ENCODE results near the gene HOXA4. TPM values are rescaled to one million over a fixed set of nuclear protein-coding genes. Genes with fewer than 3 reads are reported as not detected.

HOXA4 gene
- polyA plus RNA-seq, 1 donor (not counting 4 experiments of a cell fraction or from before 2014, with no cell fraction given) = 1.5 TPM

DNA sequence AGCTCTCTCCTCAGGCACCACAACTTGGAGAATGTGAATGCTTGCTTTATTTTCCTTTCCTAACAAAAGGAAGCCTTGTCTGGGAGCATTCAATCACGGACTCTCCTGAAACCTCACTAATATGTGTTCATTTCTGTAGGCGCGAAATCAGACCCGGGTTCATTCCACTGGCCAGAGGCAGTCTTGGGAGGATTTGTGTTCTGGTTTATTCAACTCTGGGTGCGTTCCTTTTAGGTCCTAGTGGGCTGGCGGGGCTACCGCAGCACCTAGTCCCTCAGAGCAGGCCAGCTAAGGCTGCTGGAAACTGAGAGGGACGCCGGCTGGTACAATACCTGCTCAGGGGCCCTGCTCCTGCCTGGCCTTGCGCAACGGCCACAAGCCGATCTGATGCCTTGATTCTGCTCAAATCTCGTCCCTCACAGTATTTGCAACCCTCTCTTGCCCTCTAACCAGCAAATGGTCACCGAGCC is 7.5 kb downstream of the HOXA4 start:
- H3K4me3 ChIP-seq (ENCODE audit: control insufficient read depth in 2 of 3, extremely low read depth in 1 of 3, insufficient read depth in 2 of 3, low read depth in 1 of 3, low read length in 3 of 3) = no peak overlapping the region
- no peak for FAIRE-seq
- DNase-seq (ENCODE audit: low read depth, low spot score) = no peak
- H3K9me3 ChIP-seq (ENCODE audit: control insufficient read depth, low read depth, low read length) = no peaks in the 10 kb centered on the region
- H3K27me3 ChIP-seq (ENCODE audit: control insufficient read depth, extremely low read depth, insufficient read depth, low read length) = no peaks in the 10 kb centered on the region
- no peaks in the 10 kb centered on the region for H3K4me1 ChIP-seq (ENCODE audit: control insufficient read depth, extremely low read depth, insufficient read depth, low read length)
- H3K9me1 ChIP-seq (ENCODE audit: control insufficient read depth, extremely low read depth, insufficient read depth, low read length) = no peaks in the 10 kb centered on the region
- no peak overlapping the region for H3K27ac ChIP-seq (ENCODE audit: control insufficient read depth, insufficient read depth, low read length)
- TF ChIP-seq, protein P1, sequence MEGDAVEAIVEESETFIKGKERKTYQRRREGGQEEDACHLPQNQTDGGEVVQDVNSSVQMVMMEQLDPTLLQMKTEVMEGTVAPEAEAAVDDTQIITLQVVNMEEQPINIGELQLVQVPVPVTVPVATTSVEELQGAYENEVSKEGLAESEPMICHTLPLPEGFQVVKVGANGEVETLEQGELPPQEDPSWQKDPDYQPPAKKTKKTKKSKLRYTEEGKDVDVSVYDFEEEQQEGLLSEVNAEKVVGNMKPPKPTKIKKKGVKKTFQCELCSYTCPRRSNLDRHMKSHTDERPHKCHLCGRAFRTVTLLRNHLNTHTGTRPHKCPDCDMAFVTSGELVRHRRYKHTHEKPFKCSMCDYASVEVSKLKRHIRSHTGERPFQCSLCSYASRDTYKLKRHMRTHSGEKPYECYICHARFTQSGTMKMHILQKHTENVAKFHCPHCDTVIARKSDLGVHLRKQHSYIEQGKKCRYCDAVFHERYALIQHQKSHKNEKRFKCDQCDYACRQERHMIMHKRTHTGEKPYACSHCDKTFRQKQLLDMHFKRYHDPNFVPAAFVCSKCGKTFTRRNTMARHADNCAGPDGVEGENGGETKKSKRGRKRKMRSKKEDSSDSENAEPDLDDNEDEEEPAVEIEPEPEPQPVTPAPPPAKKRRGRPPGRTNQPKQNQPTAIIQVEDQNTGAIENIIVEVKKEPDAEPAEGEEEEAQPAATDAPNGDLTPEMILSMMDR (optimal IDR thresholded peaks at IDR 0.05 in 1 of 3, IDR thresholded peaks at IDR 0.05 in 1 of 3, conservative IDR thresholded peaks at IDR 0.05 in 1 of 3; ENCODE audit: extremely low read depth in 1 of 3, insufficient read depth in 2 of 3, low read length in 3 of 3) = no peak
- no peak for TF ChIP-seq EZH2 (IDR thresholded peaks at IDR 0.05; ENCODE audit: low read length)
- no peaks in the 10 kb centered on the region for H4K20me1 ChIP-seq (ENCODE audit: control insufficient read depth, extremely low read depth, insufficient read depth, low read length)
- dilution Hi-C loops (cut with MboI; ENCODE audit: extremely low pct_ligation_motif_present, low sequenced_read_pairs) = no loop called here
- peak overlapping the region; percentile 42 for H3K9ac ChIP-seq (ENCODE audit: control insufficient read depth, extremely low read depth, insufficient read depth, low read length)
- H3K79me2 ChIP-seq (ENCODE audit: control insufficient read depth, insufficient read depth, low read length) = no peaks in the 10 kb centered on the region
- H3K36me3 ChIP-seq (ENCODE audit: control insufficient read depth in 2 of 2, extremely low read depth in 1 of 2, insufficient read depth in 2 of 2, low read length in 2 of 2) = peaks cover 0 to 4% of the 10 kb centered on the region in 2 experiments
- no peak overlapping the region for H2AFZ ChIP-seq (ENCODE audit: control insufficient read depth, low read length)
- H3K4me2 ChIP-seq (ENCODE audit: control insufficient read depth, extremely low read depth, insufficient read depth, low read depth, low read length) = peak overlapping the region; percentile 38

GRCh38 chr7:27122077-27122910 is 8.3 kb downstream of the HOXA4 start:
- DNase-seq (ENCODE audit: low read depth, low spot score) (no peak), FAIRE-seq (no peak)
- Histone ChIP-seq H3K9me1 (ENCODE audit: control insufficient read depth, extremely low read depth, insufficient read depth, low read length) (no peaks in the 10 kb centered on the region), H3K79me2 (ENCODE audit: control insufficient read depth, insufficient read depth, low read length) (peaks cover 2% of the 10 kb centered on the region), H3K9ac (ENCODE audit: control insufficient read depth, extremely low read depth, insufficient read depth, low read length) (peak overlapping the region; percentile 29), H3K4me3 (ENCODE audit: control insufficient read depth in 2 of 3, extremely low read depth in 1 of 3, insufficient read depth in 2 of 3, low read depth in 1 of 3, low read length in 3 of 3) (peak overlapping the region in 2 of 3 experiments; percentile 13 to 35), H3K4me1 (ENCODE audit: control insufficient read depth, extremely low read depth, insufficient read depth, low read length) (no peaks in the 10 kb centered on the region), H3K9me3 (ENCODE audit: control insufficient read depth, low read depth, low read length) (no peaks in the 10 kb centered on the region), H3K36me3 (ENCODE audit: control insufficient read depth in 2 of 2, extremely low read depth in 1 of 2, insufficient read depth in 2 of 2, low read length in 2 of 2) (peaks cover 1 to 4% of the 10 kb centered on the region in 2 experiments), H4K20me1 (ENCODE audit: control insufficient read depth, extremely low read depth, insufficient read depth, low read length) (no peaks in the 10 kb centered on the region), H3K27ac (ENCODE audit: control insufficient read depth, insufficient read depth, low read length) (peak overlapping the region; percentile 4), H3K27me3 (ENCODE audit: control insufficient read depth, extremely low read depth, insufficient read depth, low read length) (no peaks in the 10 kb centered on the region), H2AFZ (ENCODE audit: control insufficient read depth, low read length) (no peak overlapping the region), H3K4me2 (ENCODE audit: control insufficient read depth, extremely low read depth, insufficient read depth, low read depth, low read length) (peak overlapping the region; percentile 24)
- TF ChIP-seq EZH2 (IDR thresholded peaks at IDR 0.05; ENCODE audit: low read length) = no peak
- TF ChIP-seq, protein P1 (optimal IDR thresholded peaks at IDR 0.05 in 1 of 3, IDR thresholded peaks at IDR 0.05 in 1 of 3, conservative IDR thresholded peaks at IDR 0.05 in 1 of 3; ENCODE audit: extremely low read depth in 1 of 3, insufficient read depth in 2 of 3, low read length in 3 of 3) = no peak
- dilution Hi-C loops (cut with MboI; ENCODE audit: extremely low pct_ligation_motif_present, low sequenced_read_pairs) = no loop called here
